Body of pancreas (tissue), 4 donors: ENCODE data around the gene CHM.

Experiments used
- CTCF ChIP-seq, 7 experiments: fragments of 450-650 bp in 4 of 7; fragments of 200-600 bp in 3 of 7; sonication (generic) in 3 of 7; IDR thresholded peaks; one replicate each; pipeline ENCODE4 v1.5.1; 2016 to 2019; ENCODE audit warnings: antibody characterized with exemption in 7 of 7
- POLR2A ChIP-seq, 3 donors: fragments of 450-650 bp; IDR thresholded peaks; one replicate each; pipeline ENCODE4 v1.6.1; 2016; ENCODE audit warnings: antibody characterized with exemption in 3 of 3, mild to moderate bottlenecking in 2 of 3

- no peak for TF ChIP-seq POLR2A (IDR thresholded peaks at IDR 0.05)
- no peak for TF ChIP-seq CTCF (IDR thresholded peaks at IDR 0.05)
These were observed 210.5 kb downstream of the CHM start for GRCh38 chrX:85836868-85837267.
